Epithelial cell of esophagus (primary cell): Measurements from ENCODE around the gene MCUB.
"Not testable (repeated sequence)": the region's sequence is repeated elsewhere in the genome, so short reads cannot be mapped to it uniquely, and the experiment has no call there.

Experiments used
- DNase-seq: peaks from one replicate; pipeline ENCODE4 v3.0.0; 2010; ENCODE audit warnings: low read depth
- H3K4me3 ChIP-seq: 2 replicates; pipeline ENCODE4 v1.5.1; 2011; ENCODE audit warnings: mild to moderate bottlenecking, low read length, control low read depth
- TF ChIP-seq, protein P1 (sequence below): IDR thresholded peaks from 2 replicates; pipeline ENCODE4 v1.5.1; 2011; ENCODE audit warnings: low read depth, mild to moderate bottlenecking, low read length, control low read depth, inconsistent platforms; ENCODE audit not compliant: insufficient read depth; ENCODE audit errors: missing control alignments

Gene MCUB, protein sequence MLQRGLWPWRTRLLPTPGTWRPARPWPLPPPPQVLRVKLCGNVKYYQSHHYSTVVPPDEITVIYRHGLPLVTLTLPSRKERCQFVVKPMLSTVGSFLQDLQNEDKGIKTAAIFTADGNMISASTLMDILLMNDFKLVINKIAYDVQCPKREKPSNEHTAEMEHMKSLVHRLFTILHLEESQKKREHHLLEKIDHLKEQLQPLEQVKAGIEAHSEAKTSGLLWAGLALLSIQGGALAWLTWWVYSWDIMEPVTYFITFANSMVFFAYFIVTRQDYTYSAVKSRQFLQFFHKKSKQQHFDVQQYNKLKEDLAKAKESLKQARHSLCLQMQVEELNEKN

GRCh38 chr4:109559983-109560686 lies at the start of gene MCUB:
MCUB (plus strand) TSS chr4:109560246; CDS start chr4:109560338, 92 bp downstream.
- DNase-seq: peak; percentile 93
- H3K4me3 ChIP-seq: peak within 1 kb of the TSS; percentile 55
- TF ChIP-seq, protein P1, sequence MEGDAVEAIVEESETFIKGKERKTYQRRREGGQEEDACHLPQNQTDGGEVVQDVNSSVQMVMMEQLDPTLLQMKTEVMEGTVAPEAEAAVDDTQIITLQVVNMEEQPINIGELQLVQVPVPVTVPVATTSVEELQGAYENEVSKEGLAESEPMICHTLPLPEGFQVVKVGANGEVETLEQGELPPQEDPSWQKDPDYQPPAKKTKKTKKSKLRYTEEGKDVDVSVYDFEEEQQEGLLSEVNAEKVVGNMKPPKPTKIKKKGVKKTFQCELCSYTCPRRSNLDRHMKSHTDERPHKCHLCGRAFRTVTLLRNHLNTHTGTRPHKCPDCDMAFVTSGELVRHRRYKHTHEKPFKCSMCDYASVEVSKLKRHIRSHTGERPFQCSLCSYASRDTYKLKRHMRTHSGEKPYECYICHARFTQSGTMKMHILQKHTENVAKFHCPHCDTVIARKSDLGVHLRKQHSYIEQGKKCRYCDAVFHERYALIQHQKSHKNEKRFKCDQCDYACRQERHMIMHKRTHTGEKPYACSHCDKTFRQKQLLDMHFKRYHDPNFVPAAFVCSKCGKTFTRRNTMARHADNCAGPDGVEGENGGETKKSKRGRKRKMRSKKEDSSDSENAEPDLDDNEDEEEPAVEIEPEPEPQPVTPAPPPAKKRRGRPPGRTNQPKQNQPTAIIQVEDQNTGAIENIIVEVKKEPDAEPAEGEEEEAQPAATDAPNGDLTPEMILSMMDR: no peak

DNA sequence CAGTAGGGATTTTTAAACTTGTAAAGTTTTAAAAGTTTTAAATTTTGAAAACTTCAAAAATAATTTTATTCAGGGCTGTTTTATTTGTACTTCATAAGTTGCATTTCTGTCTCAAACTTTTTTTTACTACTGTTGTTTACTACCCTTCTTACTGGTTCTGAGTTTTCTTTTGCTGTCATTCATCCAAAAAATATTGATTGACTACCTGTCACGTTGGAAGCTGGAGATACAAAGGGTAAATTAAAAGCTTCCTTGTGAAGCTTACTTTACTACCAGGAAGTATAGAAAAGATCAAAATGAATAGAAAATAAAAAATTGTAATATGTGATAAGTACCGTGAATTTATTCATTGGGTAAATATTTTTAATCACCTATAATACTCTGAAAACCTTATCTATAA lies 49.4 kb upstream of the MCUB start:
- TF ChIP-seq, protein P1: no peak
- DNase-seq: no peak
- no peak overlapping the region for H3K4me3 ChIP-seq

DNA sequence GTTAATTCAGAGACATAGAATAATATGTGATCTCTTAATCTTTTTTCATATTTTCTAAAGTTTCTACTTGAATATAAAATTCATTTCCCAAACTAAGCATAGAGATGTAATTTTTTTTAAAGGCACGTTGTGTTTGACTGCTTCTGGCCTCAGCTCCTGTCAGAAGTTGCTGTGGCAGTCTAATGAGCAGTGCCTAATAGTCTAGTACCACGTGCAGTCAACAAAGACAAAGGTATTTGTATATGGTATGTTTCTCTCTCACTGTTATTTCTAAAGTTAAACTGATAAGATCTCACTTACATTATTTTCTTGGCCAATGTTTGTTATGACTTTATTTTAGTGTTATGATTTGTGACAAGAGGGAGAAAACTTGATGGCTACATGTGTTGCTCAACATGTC lies 48.6 kb upstream of the MCUB start:
- no peak for DNase-seq
- TF ChIP-seq, protein P1: no peak
- no peak overlapping the region for H3K4me3 ChIP-seq

DNA sequence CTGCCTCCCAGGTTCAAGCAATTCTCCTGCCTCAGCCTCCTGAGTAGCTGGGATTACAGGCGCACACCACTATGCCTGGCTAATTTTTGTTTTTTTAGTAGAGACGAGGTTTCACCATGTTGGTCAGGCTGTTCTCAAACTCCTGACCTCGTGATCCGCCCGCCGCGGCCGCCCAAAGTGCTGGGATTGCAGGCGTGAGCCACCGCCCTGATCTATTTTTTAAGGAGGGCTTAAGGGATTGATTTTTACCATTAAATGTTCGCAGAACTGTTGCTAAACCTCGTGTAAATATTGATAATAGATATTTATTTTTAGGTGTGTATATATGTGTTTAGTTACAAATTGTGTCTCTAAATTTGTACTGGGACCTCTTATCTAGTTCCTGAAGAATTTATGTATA lies 46.7 kb upstream of the MCUB start:
- not testable (repeated sequence) for H3K4me3 ChIP-seq, DNase-seq

- TF ChIP-seq, protein P1: no peak
Observed at GRCh38 chr4:109532182-109532581, 27.9 kb upstream of the MCUB start.

DNA sequence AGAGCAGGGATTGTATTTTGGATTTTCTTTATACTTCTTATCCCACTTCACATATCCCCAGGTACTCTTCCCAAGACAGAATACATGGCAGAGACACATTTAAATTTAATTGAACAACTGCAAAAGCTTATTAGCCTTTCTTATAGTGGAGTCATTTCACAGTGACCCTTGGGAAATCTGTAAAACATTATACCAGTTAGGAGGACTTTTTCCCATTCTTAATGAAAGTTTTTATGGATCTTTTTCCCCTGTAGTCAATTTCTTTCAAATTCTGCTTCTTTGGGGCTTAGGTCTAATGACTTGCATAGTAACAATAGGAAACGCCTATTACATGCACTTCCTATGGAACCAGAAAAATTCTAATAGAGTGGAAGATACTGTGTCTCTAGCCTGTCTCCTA lies 14.6 kb upstream of the MCUB start:
- H3K4me3 ChIP-seq: no peak overlapping the region
- TF ChIP-seq, protein P1: no peak
- no peak for DNase-seq

More at GRCh38 chr4:109532182-109532581, 27.9 kb upstream of the MCUB start:
- no peak for DNase-seq
- no peak overlapping the region for H3K4me3 ChIP-seq

GRCh38 chr4:109547394-109547793 lies 12.7 kb upstream of the MCUB start:
- DNase-seq: peak; percentile 26
- TF ChIP-seq, protein P1: no peak
- H3K4me3 ChIP-seq: no peak overlapping the region
